ENCODE data around the gene GPX4. TPM values are rescaled to one million over a fixed set of nuclear protein-coding genes. Genes with fewer than 3 reads are reported as not detected.
A peak's percentile ranks its signal among the peaks of the same experiment; 100 is the strongest.

Gene GPX4
- total and polyA plus RNA-seq, 2 of the 13 experiments (the other 11 are each of a cell fraction or from before 2014, with no cell fraction given) = 535 to 613 TPM

- TF ChIP-seq BATF2 (CRISPR knock-in tag; IDR thresholded peaks at IDR 0.05) = no peak
- TF ChIP-seq ZNF256 (CRISPR knock-in tag; conservative IDR thresholded peaks at IDR 0.05) = no peak
- TF ChIP-seq ZNF773 (CRISPR knock-in tag; IDR thresholded peaks at IDR 0.05; ENCODE audit: borderline replicate concordance) = peak; percentile 59; the same call in 1 of the 2 replicates
- TF ChIP-seq ZNF570 (CRISPR knock-in tag; IDR thresholded peaks at IDR 0.05; ENCODE audit: borderline replicate concordance) = no peak
- TF ChIP-seq BCL3 (CRISPR knock-in tag; IDR thresholded peaks at IDR 0.05) = peak; percentile 72; the same call in 1 of the 2 replicates
- 0 out of 2 replicates have a peak, but pooled peaks have one; percentile 32 for TF ChIP-seq KMT2A (CRISPR knock-in tag; IDR thresholded peaks at IDR 0.05)
- TF ChIP-seq DR1 (CRISPR knock-in tag; IDR thresholded peaks at IDR 0.05) = peak; percentile 70; the same call in 1 of the 2 replicates
- TF ChIP-seq MAFG (CRISPR knock-in tag; IDR thresholded peaks at IDR 0.05) = no peak
- peak; percentile 88 for TF ChIP-seq CREB1 (IDR thresholded peaks at IDR 0.05)
- TF ChIP-seq CREB1 (CRISPR knock-in tag; IDR thresholded peaks at IDR 0.05) = no peak
- TF ChIP-seq HNF1B (CRISPR knock-in tag; IDR thresholded peaks at IDR 0.05) = no peak
- TF ChIP-seq ZNF17 (CRISPR knock-in tag; IDR thresholded peaks at IDR 0.05) = no peak
- no peak; the same call in 1 of the 2 replicates for TF ChIP-seq ZNF331 (CRISPR knock-in tag; IDR thresholded peaks at IDR 0.05)
- TF ChIP-seq ZNF720 (CRISPR knock-in tag; IDR thresholded peaks at IDR 0.05) = no peak
- peak; percentile 25; the same call in 1 of the 2 replicates for TF ChIP-seq MEIS1 (CRISPR knock-in tag; IDR thresholded peaks at IDR 0.05; ENCODE audit: borderline replicate concordance)
- TF ChIP-seq PCBP2 (optimal IDR thresholded peaks at IDR 0.05; ENCODE audit: low read depth, low read length, poor library complexity, severe bottlenecking) = no peak
- no peak for TF ChIP-seq HNRNPL (IDR thresholded peaks at IDR 0.05; ENCODE audit: low read depth, low read length)
- TF ChIP-seq ZNF768 (CRISPR knock-in tag; IDR thresholded peaks at IDR 0.05) = no peak
- 0 out of 2 replicates have a peak, but pooled peaks have one; percentile 22 for TF ChIP-seq ZC3H4 (CRISPR knock-in tag; IDR thresholded peaks at IDR 0.05; ENCODE audit: borderline replicate concordance)
- TF ChIP-seq ARID4A (CRISPR knock-in tag; IDR thresholded peaks at IDR 0.05; ENCODE audit: borderline replicate concordance) = peak; percentile 87
- TF ChIP-seq GATAD2A (CRISPR knock-in tag; IDR thresholded peaks at IDR 0.05) = no peak
- TF ChIP-seq ELK4 (CRISPR knock-in tag; IDR thresholded peaks at IDR 0.05; ENCODE audit: borderline replicate concordance) = no peak
Measured at GRCh38 chr19:1103708-1104310, at the start of gene GPX4 (continued).
